PC-3 (cell line): ENCODE results near the gene USP20. TPM values are rescaled to one million over a fixed set of nuclear protein-coding genes. Genes with fewer than 3 reads are reported as not detected.

ENCODE experiments used
- ATAC-seq: fragments of 200-7000 bp; cut with Tn5 transposase; 2 replicates; pipeline ENCODE4 v1.9.1; 2020; ENCODE audit warnings: mild to moderate bottlenecking, moderate library complexity
- BruUV-seq: library from RNA; stranded (reverse); fragments of 400-500 nt; replicated peaks from 2 replicates; lab custom pipeline; 2021; lab: Mats Ljungman, UMichigan
- CTCF ChIA-PET: fragments of 300-600 bp; sonication (Branson Sonifier 250); formaldehyde crosslinking; loops from one replicate; lab custom pipeline; 2022; ENCODE audit warnings: antibody characterized with exemption; lab: Charles Lee
- POLR2A ChIA-PET: fragments of 300-600 bp; sonication (Branson Sonifier 250); formaldehyde crosslinking; loops from one replicate; lab custom pipeline; 2022; ENCODE audit warnings: antibody characterized with exemption; ENCODE audit not compliant: unreplicated experiment; lab: Charles Lee
- DNase-seq: peaks from one replicate; pipeline ENCODE4 v3.0.0-alpha.2; 2015
- H2AFZ ChIP-seq: fragments of 300-600 bp; sonication (generic); 2 replicates; pipeline ENCODE4 v1.6.0; 2016; ENCODE audit warnings: antibody characterized with exemption, low read length
- H3F3A ChIP-seq: fragments of 300-600 bp; sonication (generic); one replicate; pipeline ENCODE4 v1.6.0; 2017; ENCODE audit warnings: antibody characterized with exemption, low read length, control low read depth, mild to moderate bottlenecking; ENCODE audit not compliant: unreplicated experiment
- H3K27ac ChIP-seq: fragments of 300-600 bp; sonication (generic); 2 replicates; pipeline ENCODE4 v1.5.1; 2016; ENCODE audit warnings: mild to moderate bottlenecking, low read length
- H3K27me3 ChIP-seq: fragments of 300-600 bp; sonication (generic); 2 replicates; pipeline ENCODE4 v1.6.1; 2016; ENCODE audit warnings: low read length, mixed read lengths
- H3K36me3 ChIP-seq: fragments of 300-600 bp; sonication (generic); 2 replicates; pipeline ENCODE4 v1.6.1; 2016; ENCODE audit warnings: low read depth, mixed run types, low read length, mixed read lengths
- H3K4me1 ChIP-seq: fragments of 300-600 bp; sonication (generic); 2 replicates; pipeline ENCODE4 v1.5.1; 2016; ENCODE audit warnings: low read length; ENCODE audit not compliant: insufficient read depth
- H3K4me2 ChIP-seq: fragments of 300-600 bp; sonication (generic); 2 replicates; pipeline ENCODE4 v1.6.0; 2016; ENCODE audit warnings: low read length
- H3K4me3 ChIP-seq: fragments of 300-600 bp; sonication (generic); 2 replicates; pipeline ENCODE4 v1.5.1; 2016; ENCODE audit warnings: mild to moderate bottlenecking, low read length, mixed read lengths
- H3K79me2 ChIP-seq: fragments of 300-600 bp; sonication (generic); 2 replicates; pipeline ENCODE4 v1.6.1; 2017; ENCODE audit warnings: low read length, mixed read lengths
- H3K9ac ChIP-seq: fragments of 300-600 bp; sonication (generic); 2 replicates; pipeline ENCODE4 v1.6.0; 2016; ENCODE audit warnings: mild to moderate bottlenecking, low read length
- H3K9me2 ChIP-seq: fragments of 300-600 bp; sonication (generic); replicated peaks from 2 replicates; pipeline ENCODE4 v1.6.1; 2016; ENCODE audit warnings: mixed run types, low read length, mixed read lengths
- H3K9me3 ChIP-seq: fragments of 300-600 bp; sonication (generic); 2 replicates; pipeline ENCODE4 v1.6.1; 2016; ENCODE audit warnings: low read length, mixed read lengths
- H4K20me1 ChIP-seq: fragments of 300-600 bp; sonication (generic); 2 replicates; pipeline ENCODE4 v1.6.1; 2016; ENCODE audit warnings: low read length, mixed read lengths
- CTCF ChIP-seq: fragments of 300-600 bp; sonication (generic); conservative IDR thresholded peaks from 2 replicates; pipeline ENCODE4 v1.5.1; 2017; ENCODE audit warnings: antibody characterized with exemption, low read depth, mild to moderate bottlenecking, low read length
- EZH2 ChIP-seq: fragments of 300-600 bp; sonication (generic); IDR thresholded peaks from one replicate; pipeline ENCODE4 v1.6.1; 2017; ENCODE audit warnings: antibody characterized with exemption, mild to moderate bottlenecking, low read length; ENCODE audit not compliant: unreplicated experiment
- EZH2phosphoT487 ChIP-seq: fragments of 300-600 bp; sonication (generic); IDR thresholded peaks from 2 replicates; pipeline ENCODE4 v1.6.1; 2018; ENCODE audit warnings: mild to moderate bottlenecking, antibody characterized with exemption, low read length, borderline replicate concordance
- intact Hi-C: fragments of 100-400 bp; cut with micrococcal nuclease; formaldehyde crosslinking; loops from 2 replicates; pipeline ENCODE4 v1.9.0; 2023
- total RNA-seq: library from RNA; depleted of rRNA; stranded (reverse); fragments of >200 nt; gene quantifications from 2 replicates; pipeline ENCODE4 v1.2.3, GENCODE V29; 2014

USP20 gene
- total RNA-seq, 1 experiment from 2014 or later, result 15.0 TPM

- Histone ChIP-seq H3K9ac (no peak overlapping the region), H3K36me3 (peaks cover 4% of the 10 kb centered on the region; the same call in 1 of the 2 replicates), H3K4me1 (no peaks in the 10 kb centered on the region), H3K27me3 (no peaks in the 10 kb centered on the region), H4K20me1 (no peaks in the 10 kb centered on the region), H3K4me3 (no peak overlapping the region), H2AFZ (no peak overlapping the region), H3K9me3 (no peaks in the 10 kb centered on the region), H3K79me2 (no peaks in the 10 kb centered on the region), H3K27ac (no peak overlapping the region), H3K9me2 (no peaks in the 10 kb centered on the region), H3F3A (no peaks in the 10 kb centered on the region), H3K4me2 (no peak overlapping the region)
- no peak for TF ChIP-seq EZH2phosphoT487
- no peak for TF ChIP-seq CTCF
- no peak for TF ChIP-seq EZH2
- ChIA-PET POLR2A (no interaction called here), CTCF (no interaction called here)
- intact Hi-C loops, result no loop called here
- no peak for ATAC-seq
- no TSS peak for BruUV-seq
- no peak for DNase-seq
Measured at GRCh38 chr9:129918296-129918950, 83.2 kb downstream of the USP20 start.

GRCh38 chr9:129919277-129919676 lies 84.0 kb downstream of the USP20 start:
- BruUV-seq, result no TSS peak
- H3K4me1 ChIP-seq, result no peaks in the 10 kb centered on the region

More at GRCh38 chr9:129919277-129919676, 84.0 kb downstream of the USP20 start:
- no peaks in the 10 kb centered on the region for H3K27me3 ChIP-seq
- H3K4me2 ChIP-seq, result no peak overlapping the region
- DNase-seq (no peak), ATAC-seq (no peak)
- H4K20me1 ChIP-seq, result no peaks in the 10 kb centered on the region
- no peaks in the 10 kb centered on the region for H3K79me2 ChIP-seq
- no peaks in the 10 kb centered on the region for H3K9me2 ChIP-seq
- TF ChIP-seq CTCF (no peak), EZH2phosphoT487 (no peak), EZH2 (no peak)
- intact Hi-C loops, result no loop called here
- no peaks in the 10 kb centered on the region for H3K9me3 ChIP-seq
- ChIA-PET CTCF (no interaction called here), POLR2A (no interaction called here)
- peaks cover 4% of the 10 kb centered on the region; the same call in 1 of the 2 replicates for H3K36me3 ChIP-seq
- H2AFZ ChIP-seq, result no peak overlapping the region
- no peak overlapping the region for H3K9ac ChIP-seq
- H3K4me3 ChIP-seq, result no peak overlapping the region
- no peaks in the 10 kb centered on the region for H3F3A ChIP-seq
- H3K27ac ChIP-seq, result no peak overlapping the region
